Measurements from ENCODE around the gene KATNIP. TPM values are rescaled to one million over a fixed set of nuclear protein-coding genes. Genes with fewer than 3 reads are reported as not detected.

Gene KATNIP
- total RNA-seq, 1 donor from 2014 or later, result 23.8 TPM

GRCh38 chr16:27595475-27595874 lies 45.5 kb downstream of the KATNIP start:
- H3K27ac ChIP-seq, result no peak overlapping the region
- no peaks in the 10 kb centered on the region for H3K4me1 ChIP-seq
- ATAC-seq (no peak), DNase-seq (no peak)
- H3K4me3 ChIP-seq, result no peak overlapping the region
- intact Hi-C loops (cut with DNase I), result no loop called here
- TF ChIP-seq CTCF (IDR thresholded peaks at IDR 0.05), result no peak
- no peaks in the 10 kb centered on the region for H3K9me3 ChIP-seq
- H3K27me3 ChIP-seq, result no peaks in the 10 kb centered on the region
- H3K36me3 ChIP-seq, result no peaks in the 10 kb centered on the region

GRCh38 chr16:27595993-27596392 lies 46.0 kb downstream of the KATNIP start:
- Histone ChIP-seq H3K36me3 (no peaks in the 10 kb centered on the region), H3K9me3 (no peaks in the 10 kb centered on the region), H3K4me1 (no peaks in the 10 kb centered on the region), H3K4me3 (no peak overlapping the region), H3K27ac (no peak overlapping the region), H3K27me3 (no peaks in the 10 kb centered on the region)
- TF ChIP-seq CTCF (IDR thresholded peaks at IDR 0.05), result no peak
- intact Hi-C loops (cut with DNase I), result no loop called here
- ATAC-seq (no peak), DNase-seq (no peak)

- ATAC-seq (no peak), DNase-seq (no peak)
- no peaks in the 10 kb centered on the region for H3K27me3 ChIP-seq
- H3K27ac ChIP-seq, result no peak overlapping the region
- no peaks in the 10 kb centered on the region for H3K9me3 ChIP-seq
- no peak overlapping the region for H3K4me3 ChIP-seq
- TF ChIP-seq CTCF (IDR thresholded peaks at IDR 0.05), result no peak
- no peaks in the 10 kb centered on the region for H3K4me1 ChIP-seq
- no peaks in the 10 kb centered on the region for H3K36me3 ChIP-seq
- intact Hi-C loops (cut with DNase I), result no loop called here
These were observed 46.5 kb downstream of the KATNIP start for GRCh38 chr16:27596411-27596810.

- no peaks in the 10 kb centered on the region for H3K27me3 ChIP-seq
- intact Hi-C loops (cut with DNase I), result no loop called here
- no peak for ATAC-seq
These were observed 47.4 kb downstream of the KATNIP start for GRCh38 chr16:27597361-27597760.

GRCh38 chr16:27598220-27598619 lies 48.3 kb downstream of the KATNIP start:
- no peak overlapping the region for H3K27ac ChIP-seq
- no peaks in the 10 kb centered on the region for H3K4me1 ChIP-seq
- ATAC-seq (no peak), DNase-seq (no peak)
- intact Hi-C loops (cut with DNase I), result no loop called here
- no peaks in the 10 kb centered on the region for H3K9me3 ChIP-seq
- no peaks in the 10 kb centered on the region for H3K27me3 ChIP-seq
- H3K4me3 ChIP-seq, result no peak overlapping the region
- H3K36me3 ChIP-seq, result no peaks in the 10 kb centered on the region
- no peak for TF ChIP-seq CTCF (IDR thresholded peaks at IDR 0.05)

More at GRCh38 chr16:27597361-27597760, 47.4 kb downstream of the KATNIP start:
- Histone ChIP-seq H3K36me3 (no peaks in the 10 kb centered on the region), H3K4me1 (no peaks in the 10 kb centered on the region), H3K9me3 (no peaks in the 10 kb centered on the region), H3K27ac (no peak overlapping the region), H3K4me3 (no peak overlapping the region)
- TF ChIP-seq CTCF (IDR thresholded peaks at IDR 0.05), result no peak
- DNase-seq, result no peak

GRCh38 chr16:27598931-27599565 lies 49.1 kb downstream of the KATNIP start:
- DNase-seq (no peak), ATAC-seq (no peak)
- H3K27me3 ChIP-seq, result no peaks in the 10 kb centered on the region
- H3K27ac ChIP-seq, result no peak overlapping the region
- no peaks in the 10 kb centered on the region for H3K4me1 ChIP-seq
- TF ChIP-seq CTCF (IDR thresholded peaks at IDR 0.05), result no peak
- intact Hi-C loops (cut with DNase I), result no loop called here
- no peaks in the 10 kb centered on the region for H3K36me3 ChIP-seq
- H3K9me3 ChIP-seq, result no peaks in the 10 kb centered on the region
- no peak overlapping the region for H3K4me3 ChIP-seq

All from upper lobe of right lung (tissue), 1 donor.